Measurements from ENCODE around the gene MORN5.

The MORN5 gene

DNA sequence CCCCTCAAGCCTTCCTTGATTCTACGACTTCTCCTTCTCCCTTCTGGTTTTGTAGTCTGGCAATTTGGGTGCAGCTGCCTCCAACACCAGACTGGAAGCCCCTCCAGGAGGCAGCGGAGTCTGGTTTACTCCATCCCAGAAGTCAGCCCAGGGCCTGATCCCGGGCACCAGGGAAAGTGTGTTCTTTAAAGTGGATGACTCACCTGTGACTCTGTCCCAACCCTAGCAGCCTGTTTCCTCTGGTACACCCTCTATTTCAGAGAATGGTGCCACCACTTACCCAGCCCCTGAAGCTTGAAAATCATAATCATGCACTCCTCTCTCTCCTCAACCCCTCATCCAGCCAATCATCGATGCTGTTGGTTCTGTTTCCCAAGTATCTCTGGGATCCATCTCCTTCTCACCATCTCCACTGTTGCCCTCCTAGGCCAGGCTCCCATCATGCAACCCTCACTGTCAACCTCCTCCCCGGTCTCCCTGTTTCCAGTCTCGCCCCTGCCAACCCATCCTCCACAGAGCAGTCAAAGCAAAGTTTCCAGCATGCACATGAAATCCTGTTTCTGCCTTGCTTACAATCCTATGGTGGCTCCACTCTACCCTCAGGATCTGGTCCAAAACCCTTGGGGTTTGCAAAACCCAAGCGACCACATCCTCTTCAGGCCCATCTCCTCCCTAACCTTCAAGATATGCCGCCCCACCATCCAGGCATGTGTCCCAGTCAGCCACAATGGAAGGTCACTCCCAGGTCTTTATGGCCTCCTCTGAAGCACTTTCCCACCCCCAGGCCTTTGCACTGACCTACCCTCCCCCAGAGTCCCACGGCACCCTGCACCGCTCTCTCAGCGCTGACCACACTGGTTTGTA is 58.6 kb downstream of the MORN5 start:
- DNase-seq = no peak

DNA sequence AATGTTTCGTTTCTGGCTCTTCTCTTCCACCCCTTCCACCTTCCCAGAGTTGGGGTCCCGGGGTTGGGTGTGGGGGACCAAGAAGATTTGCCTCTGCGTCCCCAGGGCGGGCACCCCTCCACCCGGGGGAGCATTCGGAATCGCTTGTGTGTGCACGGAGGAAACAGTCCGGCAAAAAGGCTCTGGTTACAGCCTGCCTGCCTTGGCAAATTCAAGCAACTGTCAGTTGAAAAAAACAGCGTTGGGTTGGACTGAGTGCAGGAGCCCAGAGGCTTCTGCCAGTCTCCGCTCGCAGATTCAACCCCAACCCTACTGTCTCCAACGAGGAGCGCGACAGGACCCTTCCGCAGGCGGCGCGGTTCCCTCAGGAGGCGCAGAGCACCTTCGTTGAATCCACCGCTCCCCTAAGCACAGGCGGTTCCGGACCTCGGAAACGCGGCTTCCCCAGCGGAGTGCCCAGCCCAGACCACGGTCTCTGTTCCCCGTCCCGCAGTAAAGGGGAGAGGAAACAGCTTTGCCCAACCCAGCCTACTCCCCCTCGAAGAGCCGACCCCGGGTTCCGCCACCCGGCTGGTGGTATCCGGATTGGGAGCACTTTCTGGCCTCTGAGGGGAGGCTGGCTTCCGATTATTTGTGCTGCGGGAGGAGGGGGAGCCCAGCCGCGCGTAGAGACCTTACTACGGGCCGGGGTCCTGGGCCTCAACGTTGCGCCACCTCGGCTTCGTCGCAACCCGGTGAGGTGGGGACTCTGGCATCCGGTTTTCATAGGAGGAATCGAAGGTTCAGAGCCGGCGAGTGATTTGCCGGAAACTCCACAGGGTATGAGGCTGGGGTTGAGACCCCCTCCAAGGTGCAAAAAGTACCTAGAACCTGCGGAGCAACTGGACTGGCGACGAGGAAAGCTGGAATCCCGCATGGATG is 59.5 kb downstream of the MORN5 start:
- no peak for DNase-seq

DNA sequence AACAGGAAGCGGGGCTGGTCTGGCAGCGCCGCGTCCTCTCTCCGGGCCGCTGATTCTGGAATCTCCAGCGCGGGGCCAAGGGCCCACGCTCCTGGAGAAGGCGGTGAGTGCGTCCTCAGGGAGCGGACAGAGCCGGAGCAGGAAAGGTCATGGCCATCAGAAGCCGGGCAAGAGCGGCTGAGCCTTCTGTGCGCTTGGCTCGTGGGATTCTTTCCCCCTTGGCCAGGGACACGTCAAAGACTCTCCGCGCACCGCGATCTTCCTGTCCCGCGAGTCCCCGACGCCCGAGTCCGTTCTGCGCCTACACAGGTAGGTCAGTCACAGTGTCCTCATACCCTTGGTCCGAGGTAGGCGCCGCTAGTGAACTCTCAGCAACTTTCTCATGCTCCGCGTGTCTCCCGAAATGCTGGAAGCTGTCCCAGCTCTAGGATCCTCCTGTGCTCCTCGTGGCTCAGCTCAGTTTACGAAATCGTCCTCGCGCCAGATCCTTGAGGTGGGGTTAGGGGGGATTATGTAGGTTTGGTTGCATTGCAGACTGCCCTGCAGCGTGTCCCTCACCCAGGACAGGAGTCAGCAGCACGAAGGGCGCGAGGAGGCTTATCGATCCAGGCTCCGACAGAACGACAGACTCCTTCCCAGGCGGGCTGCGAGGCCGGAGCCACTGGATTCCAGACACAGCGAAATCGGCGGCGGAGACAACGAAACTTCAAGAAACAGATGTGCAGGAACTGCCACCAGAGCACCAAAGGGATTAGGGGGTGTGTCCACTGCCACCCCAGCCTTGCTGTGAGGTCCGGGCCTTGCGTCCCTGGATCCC is 60.4 kb downstream of the MORN5 start:
- DNase-seq = no peak

DNA sequence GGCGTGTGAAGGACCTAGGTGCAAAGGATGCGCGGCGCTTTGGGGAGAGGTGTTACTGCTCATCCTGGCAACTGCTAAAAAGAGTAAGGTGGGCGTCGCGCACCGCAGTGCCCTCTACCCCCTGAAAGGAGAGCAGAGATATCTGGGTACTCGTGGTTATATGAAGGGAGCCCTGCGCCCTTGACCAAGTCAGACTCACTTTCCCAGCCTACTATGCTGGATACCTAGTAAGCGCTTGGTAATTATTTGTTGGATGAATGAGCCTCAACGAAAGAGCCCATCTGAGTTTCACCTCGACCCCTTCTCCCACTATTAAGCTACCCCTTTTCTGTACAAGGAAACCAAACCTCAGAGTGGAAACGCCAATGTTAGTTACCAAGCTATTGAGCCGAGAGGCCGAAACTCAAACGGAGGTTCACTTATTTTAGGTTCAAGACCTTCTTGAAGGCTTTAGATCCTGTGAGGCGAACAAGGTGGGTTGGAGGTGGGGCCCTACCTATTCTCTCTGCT is 61.0 kb downstream of the MORN5 start:
- DNase-seq = no peak

DNA sequence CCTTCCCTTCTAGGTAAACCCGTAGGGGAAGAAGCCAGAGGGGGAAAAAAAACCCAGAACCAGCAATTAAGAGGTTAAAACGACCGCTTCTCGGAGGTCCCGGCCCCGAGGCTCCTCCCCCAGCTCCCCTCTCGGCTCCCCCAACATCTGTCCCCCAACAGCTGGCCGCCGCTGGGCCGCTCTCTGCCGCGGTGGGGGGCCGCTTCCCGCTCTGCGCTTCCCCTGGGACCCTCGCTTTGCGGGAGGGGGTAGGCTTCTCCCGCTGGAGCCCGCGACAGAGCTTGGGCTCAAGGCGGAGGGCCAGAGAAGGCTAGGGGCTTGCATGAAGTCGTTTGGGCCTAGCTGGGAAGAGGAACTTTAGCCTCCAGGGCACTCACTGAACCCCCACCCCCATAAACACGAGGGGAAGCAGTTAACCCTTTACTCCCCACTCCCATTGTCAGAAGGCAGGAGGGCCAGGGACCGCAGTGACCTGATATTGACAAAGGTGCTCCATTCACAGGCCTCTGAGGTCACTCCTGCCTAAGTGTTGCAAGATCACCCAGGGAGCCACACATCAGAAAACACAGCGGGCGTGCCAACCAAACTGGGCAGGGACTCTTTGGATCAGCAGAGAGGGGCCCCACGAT is 61.6 kb downstream of the MORN5 start:
- DNase-seq = no peak

DNA sequence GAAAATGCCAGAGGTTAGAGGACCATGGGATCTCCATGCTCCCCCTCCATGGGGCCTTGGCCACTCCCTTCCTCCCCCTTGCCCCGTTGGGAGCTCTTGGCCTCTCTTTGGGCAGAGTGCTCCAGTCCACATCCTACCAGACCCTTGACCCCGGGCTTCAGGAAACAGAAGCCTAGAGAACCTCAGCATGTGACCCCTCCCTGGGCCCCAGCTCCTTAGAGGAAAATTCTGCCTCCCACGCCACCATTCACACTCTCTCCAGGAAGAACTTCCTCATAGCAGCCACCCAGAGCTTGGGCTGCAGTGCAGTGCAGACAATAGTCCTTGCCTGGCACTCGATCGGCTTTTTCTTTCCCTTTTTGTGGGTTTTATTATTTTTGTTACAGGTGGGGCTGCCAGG is 63.1 kb downstream of the MORN5 start:
- no peak for DNase-seq

DNA sequence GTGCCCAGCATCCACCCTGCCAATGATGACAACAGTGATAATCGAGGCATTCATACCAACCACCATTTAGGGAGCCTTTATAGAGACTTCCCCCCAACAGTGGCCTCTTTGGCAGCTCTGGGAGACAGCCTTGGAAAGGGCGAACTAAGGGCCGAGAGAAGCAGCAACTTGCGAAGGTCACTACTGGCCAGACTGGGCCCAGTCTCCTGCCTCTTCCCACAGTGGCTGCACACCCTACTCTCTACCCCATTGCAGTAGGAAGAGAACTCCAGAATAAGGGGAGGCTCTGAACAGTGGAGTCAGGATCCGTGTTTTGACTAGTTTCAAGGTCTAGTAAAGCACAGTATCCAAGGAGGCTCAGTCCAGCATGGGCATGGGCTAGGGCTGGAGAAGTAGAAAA is 63.7 kb downstream of the MORN5 start:
- DNase-seq = no peak

DNA sequence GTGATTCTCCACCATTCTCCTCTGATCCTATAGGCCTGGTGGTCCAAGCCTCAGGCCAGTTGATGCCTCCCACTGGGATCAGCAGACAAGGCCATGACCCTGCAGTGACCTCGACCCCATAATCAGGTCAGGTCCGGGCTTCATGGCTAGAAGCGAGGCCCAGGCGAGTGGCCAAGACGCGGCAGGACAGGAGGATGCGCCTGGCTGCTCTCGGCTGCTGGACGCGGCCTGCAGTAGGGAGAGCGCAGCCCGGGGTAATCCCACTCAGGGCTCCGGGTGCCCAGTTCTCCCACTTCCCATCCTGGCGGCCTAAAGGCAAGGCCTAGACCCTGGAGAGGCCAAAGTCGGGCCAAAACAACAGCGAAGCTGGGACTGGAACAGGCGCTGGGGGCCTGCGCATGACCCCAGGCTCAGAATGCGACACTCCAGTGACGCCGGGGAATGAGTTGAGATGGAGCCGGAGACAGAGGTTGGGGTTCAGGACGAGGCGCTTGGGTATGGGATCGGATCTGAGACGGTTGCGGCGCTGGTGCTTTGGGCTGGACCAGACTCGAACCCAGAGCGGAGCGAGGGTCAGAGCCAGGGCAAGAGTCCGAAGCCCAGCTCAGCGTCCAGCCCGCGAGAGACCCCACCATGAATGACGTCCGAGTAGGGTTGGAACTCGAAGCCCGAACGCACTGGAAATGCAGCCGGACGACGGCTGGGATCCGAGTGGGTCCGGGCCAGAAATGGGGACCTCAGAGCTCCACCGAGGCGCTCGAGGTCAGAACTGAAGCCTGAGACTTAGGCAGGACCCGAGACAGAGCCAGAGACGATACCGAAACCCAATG is 65.8 kb downstream of the MORN5 start:
- no peak for DNase-seq

DNA sequence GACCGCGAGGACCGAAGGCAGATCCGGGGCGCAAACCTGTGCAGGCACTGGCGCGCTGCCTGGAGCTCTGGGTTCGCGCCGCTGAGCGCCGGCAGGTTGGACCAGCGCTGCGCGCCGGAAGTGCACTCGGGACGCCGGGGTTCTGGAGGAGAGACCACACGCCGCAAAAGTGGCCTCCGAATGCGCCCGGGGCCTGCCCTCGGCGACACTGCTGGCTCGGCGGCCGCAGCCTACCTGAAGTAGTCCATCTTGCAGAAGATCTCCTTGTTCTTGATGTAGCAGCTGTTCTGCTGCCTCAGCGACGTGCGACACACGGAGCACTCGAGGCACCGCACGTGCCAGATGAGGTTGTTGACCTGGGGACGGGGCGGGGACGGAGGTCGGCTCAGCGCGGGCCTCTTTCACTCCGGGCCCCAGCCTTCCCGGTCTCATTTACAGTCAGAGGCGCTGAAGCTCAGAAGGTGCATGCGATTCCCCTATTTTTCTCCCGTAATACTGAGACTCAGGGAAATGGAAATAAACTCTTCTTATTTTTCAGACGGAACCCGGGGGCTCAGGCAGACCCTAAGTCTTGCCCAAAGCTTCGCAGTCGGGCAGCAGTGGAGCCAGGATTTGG is 66.5 kb downstream of the MORN5 start:
- no peak for DNase-seq

DNA sequence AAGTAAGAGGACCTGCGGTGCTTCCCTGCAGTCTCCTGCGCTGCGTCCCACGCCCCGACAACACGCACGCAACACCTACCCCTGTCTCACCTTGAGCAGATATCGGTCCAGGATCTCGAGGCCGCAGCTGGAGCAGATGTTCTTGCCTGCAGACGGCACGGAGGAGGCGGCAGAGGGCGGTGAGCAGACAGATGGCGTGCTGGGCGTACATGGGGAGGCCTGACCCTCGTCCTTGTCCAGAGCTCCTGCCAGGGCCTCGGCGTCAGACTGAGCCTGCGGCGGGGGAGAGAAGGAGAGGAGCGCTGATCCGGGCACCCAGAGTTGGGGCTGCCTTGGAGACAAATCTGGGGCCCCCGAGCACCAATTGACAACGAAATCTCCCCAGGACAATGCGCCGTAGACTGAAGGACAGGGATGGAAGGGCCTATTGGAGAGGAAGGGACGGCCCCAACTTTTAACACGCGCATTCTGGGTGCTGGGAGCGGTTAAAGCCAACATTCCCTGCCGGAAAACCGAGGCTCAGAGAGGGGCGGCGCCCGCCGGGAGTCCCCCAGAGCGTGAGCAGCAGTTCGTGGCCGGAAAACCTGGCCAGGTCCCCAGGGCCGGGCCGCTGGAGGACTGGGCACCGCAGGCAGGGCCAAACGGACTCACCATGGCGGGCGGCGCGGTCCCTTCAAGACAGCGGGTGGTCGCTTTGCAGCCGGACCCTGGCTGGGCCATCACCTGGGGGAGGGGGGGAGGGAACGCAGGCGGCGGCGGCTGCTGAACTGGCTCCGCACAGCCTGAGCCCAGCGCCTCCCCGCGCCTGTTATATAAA is 67.3 kb downstream of the MORN5 start:
- no peak for DNase-seq

DNA sequence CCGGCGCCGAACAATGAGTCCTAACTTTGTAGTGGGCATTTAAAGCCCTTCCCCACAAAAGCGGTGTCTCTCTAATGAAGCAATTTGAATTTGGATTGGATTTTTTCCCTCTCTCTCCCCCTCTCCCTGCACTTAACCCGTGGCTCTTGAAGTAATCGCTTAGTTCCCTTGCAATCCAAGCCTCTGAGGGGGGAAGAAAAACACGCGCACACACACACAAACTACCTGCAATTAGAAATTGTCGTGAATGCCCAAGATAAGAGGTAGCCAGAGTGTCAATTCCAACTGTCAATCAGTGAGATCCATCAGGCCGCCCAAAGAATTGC is 67.8 kb downstream of the MORN5 start:
- DNase-seq = no peak

DNA sequence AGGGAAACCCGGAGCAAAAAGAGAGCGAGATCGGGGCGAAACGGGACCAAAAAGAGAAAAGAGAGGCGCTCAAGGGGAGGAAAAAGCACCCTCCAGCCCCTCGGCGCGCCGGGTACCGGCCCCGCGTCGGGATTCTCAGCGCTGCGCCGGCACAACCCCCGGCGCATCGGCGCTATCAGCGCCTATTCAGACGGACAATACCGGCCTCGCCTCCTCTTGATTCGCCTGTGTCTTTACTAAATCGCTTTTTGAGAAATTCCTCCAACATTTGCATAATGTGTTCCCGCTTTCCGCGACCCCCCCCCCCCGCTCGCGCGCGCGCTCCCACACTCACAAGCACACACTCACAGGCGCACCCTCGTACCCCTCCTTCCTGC is 68.5 kb downstream of the MORN5 start:
- no peak for DNase-seq

DNA sequence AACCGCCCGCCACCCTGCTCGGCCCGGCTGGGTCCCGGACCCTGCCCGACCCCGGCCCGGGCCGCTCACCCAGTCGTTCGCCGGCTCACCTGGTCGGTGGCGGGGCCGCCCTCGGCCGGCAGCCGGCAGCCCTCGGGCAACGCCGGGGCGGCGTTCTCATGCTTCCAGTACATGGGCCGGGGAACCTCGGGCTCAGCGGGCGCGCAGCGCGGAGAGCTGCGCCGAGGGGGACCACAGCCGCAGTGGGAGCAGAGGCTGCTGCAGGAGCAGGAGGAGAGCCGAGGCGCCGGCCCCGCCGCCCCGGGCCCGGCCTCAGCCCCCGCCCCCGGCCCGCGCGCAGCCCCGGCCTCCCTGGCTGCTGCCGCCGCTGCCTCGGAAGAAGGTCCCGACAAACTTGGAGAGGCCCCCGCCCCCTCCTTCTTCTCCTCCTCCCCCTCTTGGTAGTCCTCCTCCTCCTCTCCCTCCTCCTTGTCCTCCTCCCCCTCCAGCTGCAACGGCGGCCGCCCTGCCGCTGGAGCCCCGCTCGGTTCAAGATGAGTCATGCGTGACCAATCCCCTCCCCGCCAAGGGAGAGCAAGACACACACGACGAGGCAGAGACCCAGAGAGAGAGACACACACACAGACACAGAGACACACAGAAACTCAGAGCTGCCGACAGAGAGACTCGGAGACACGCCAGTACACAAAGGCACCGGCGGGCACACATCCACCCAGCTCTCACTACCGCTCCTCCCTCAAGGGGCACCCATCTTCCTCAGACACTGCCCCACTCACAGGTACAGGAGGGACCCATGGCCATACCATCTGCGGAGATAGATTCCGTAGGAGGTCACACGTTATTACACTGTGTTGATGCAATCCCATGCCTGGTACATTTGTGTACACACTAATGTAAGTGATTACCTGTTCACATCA is 69.1 kb downstream of the MORN5 start, which contains the start of gene LHX6:
TSS of gene LHX6 (minus strand) at position 390 of the 917 bp plus-strand sequence. CDS start at position 173, 217 bp downstream.
- no peak for DNase-seq

DNA sequence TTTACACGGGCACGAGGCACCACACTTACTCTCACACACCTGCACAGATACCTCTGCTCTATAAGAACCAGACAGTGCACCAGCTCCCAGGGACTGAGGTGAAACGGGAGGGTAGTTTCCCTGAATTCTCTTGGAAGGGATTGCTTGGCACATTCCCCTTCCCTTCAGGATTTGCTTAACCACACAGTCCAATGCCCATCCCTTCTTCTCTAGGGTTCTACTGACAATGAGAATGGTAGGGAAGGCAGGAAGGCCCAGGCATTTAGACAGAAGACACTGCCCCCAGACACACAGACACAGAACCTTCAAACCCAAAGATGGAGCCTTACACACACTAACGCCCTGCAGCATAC is 69.8 kb downstream of the MORN5 start:
- DNase-seq = no peak

DNA sequence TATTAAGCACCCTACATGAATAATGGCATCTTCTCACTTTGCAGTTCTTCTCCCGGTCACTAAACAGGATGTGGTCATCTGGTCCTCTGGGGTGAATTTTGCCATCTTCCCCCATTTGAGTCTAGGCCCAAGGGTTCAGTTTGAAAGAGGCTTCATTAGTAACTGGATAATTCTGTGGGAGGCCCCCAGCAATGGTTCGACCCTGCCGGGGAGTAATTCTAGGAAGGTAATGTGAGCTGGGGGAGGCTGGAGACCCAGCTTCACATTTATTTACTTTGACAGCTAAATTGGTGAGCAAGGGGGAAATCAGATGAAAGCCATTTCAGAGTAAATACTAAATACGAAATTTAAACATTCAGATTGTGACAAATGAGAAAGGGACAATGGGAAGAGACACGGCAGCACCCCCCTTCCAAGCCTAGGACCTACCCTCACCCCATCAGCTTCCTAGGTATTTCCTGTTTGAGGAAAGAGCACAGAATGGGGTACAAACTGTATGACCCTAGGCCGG is 73.1 kb downstream of the MORN5 start:
- DNase-seq = no peak

DNA sequence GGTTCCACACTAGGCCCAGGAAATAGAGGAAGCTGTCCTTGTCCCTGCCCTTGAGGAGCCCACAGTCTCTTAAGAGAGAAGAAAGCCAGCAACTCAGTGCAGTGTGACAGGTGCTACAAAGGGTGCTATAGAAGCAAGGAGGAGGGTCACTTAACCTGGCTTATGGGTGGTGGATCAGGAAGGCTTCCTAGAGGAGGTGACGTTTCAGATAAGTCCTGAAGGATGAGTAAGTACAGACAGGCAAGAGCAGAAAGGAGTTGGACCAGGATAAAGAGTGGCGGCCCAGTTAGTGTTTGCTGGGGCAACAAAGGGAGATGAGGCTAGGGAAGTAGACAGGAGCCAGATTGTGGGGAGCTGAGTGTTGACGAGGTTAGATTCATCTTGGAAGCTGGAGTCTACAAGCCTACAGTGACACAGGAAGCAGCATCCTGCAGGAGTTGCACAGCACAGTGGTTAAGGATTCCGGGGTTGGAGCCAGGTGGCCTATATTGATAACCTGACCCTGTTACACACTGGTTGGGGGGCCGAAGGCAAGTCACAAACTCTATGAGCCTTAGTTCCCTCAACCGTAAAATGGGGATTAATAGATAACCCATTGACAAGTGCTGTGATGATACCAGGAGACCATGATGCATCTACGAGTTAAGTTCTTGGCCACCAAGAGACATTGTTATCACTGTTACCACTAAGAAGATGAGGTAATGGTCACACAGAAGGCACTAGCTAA is 74.5 kb downstream of the MORN5 start:
- no peak for DNase-seq

DNA sequence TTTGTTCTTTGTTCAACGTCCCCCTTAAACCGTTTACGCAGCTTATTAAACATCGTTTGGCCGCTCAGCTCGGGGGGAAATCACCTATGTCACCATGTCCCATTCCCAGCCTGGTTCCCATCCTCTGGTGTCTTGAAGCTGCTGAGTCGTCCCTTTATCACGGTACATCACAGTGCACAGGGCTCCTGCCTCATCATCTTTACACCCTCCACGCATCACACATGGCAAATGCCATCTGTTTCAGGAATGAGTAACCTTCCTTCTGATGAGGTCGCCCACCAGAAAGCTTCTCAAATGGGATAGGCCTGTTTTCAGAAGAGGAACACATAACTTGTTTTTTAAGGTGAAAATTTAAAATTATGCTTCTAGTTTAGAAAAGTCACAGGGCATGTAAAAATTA is 77.0 kb downstream of the MORN5 start:
- no peak for DNase-seq

DNA sequence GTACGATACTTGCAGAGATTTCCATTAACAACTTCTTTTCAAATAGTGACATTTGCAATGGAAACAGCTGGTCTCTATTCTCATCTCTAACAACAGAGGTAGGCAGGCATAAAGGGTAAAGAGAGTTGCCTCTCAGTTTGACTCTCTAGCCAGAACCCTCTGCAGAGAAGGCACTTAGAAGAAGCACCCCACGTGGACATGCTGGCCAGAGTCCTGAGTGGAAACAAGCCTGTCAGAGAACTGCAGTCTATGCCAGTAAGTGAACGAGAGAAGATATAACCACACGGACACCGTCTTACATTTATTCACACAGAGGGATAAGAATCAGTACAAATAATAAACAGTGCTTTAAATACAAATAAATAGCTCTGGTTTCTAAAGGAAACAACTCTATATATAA is 80.0 kb downstream of the MORN5 start:
- no peak for DNase-seq

Measured in effector CD4-positive, alpha-beta T cell (primary cell).